Transverse colon (tissue), 3 donors: Measurements from ENCODE around the gene KIF16B.

Experiments used
- CTCF ChIP-seq, 5 experiments: fragments of 200-600 bp in 3 of 5; fragments of 450-650 bp in 2 of 5; sonication (generic) in 3 of 5; IDR thresholded peaks; 1 replicate in 2 of 5; 2 replicates in 3 of 5; pipeline ENCODE4 v1.5.1; 2016 to 2017; ENCODE audit warnings: antibody characterized with exemption in 5 of 5, inconsistent platforms in 3 of 5, mild to moderate bottlenecking in 2 of 5, moderate library complexity in 1 of 5
- EP300 ChIP-seq: sonication (generic); formaldehyde crosslinking; IDR thresholded peaks from one replicate; pipeline ENCODE4 v1.6.1; 2017; ENCODE audit warnings: antibody characterized with exemption, low read depth
- POLR2A ChIP-seq: fragments of 450-650 bp; IDR thresholded peaks from one replicate; pipeline ENCODE4 v1.6.1; 2016; ENCODE audit warnings: antibody characterized with exemption, mild to moderate bottlenecking, moderate library complexity

GRCh38 chr20:16279320-16279719, 293.9 kb downstream of the KIF16B start:
- TF ChIP-seq POLR2A (no peak), CTCF (IDR thresholded peaks at IDR 0.05) (no peak), EP300 (no peak)
